Colonic mucosa (tissue), 4 donors: ENCODE data around the gene DAZAP1. TPM values are rescaled to one million over a fixed set of nuclear protein-coding genes. Genes with fewer than 3 reads are reported as not detected.
A peak's percentile ranks its signal among the peaks of the same experiment; 100 is the strongest.

Experiments used
- DNase-seq: peaks from one replicate; pipeline ENCODE4 v3.0.0-alpha.2; 2020
- H3K27ac ChIP-seq: fragments of 200-600 bp; one replicate; pipeline ENCODE4 v1.8.0; 2021
- H3K27me3 ChIP-seq: fragments of 200-600 bp; one replicate; pipeline ENCODE4 v1.8.0; 2021
- H3K36me3 ChIP-seq: fragments of 200-600 bp; one replicate; pipeline ENCODE4 v1.8.0; 2021
- H3K4me1 ChIP-seq: fragments of 200-600 bp; one replicate; pipeline ENCODE4 v1.8.0; 2021; ENCODE audit warnings: mild to moderate bottlenecking
- H3K4me3 ChIP-seq: fragments of 200-600 bp; one replicate; pipeline ENCODE4 v1.8.0; 2021
- H3K9ac ChIP-seq, 2 donors: one replicate each; pipeline ENCODE4 v1.7.0; 2013; ENCODE audit warnings: control low read depth in 2 of 2, low read depth in 2 of 2, low read length in 2 of 2
- H3K9me3 ChIP-seq: fragments of 200-600 bp; one replicate; pipeline ENCODE4 v1.8.0; 2021
- CTCF ChIP-seq: fragments of 200-600 bp; IDR thresholded peaks from one replicate; pipeline ENCODE4 v1.8.0; 2022; ENCODE audit warnings: antibody characterized with exemption, mild to moderate bottlenecking
- intact Hi-C: fragments of 100-400 bp; cut with DNase I; formaldehyde crosslinking; loops from one replicate; pipeline ENCODE4 v1.14.1; 2022
- total RNA-seq, 2 donors: library from RNA; stranded (reverse); fragmentation: NEBNext Ultra II Directional in 1 of 2; extraction: Animal tissue kit (Norgen Biotek cat#: 25700) in 1 of 2; gene quantifications; one replicate each; pipeline ENCODE4 v1.2.1, GENCODE V29; 2021
- donor health status: healthy.
- donor health status: DM: no; HTN: no; CAD: no.
- donor health status: DM: no; HTN: no; CAD: no.

DAZAP1 gene
- total RNA-seq, 2 donors from 2014 or later, result 92.9 to 210 TPM

GRCh38 chr19:1396768-1397679, 10.4 kb upstream of the DAZAP1 start:
- TF ChIP-seq CTCF, result no peak
- no peak for DNase-seq
- intact Hi-C loops, result no loop called here
- Histone ChIP-seq H3K4me3 (no peak overlapping the region), H3K27ac (no peak overlapping the region), H3K36me3 (no peaks in the 10 kb centered on the region), H3K9me3 (no peaks in the 10 kb centered on the region), H3K4me1 (peaks cover 8% of the 10 kb centered on the region), H3K27me3 (peaks cover 10% of the 10 kb centered on the region), H3K9ac (no peak overlapping the region)

- H3K27me3 ChIP-seq, result peaks cover 10% of the 10 kb centered on the region
- H3K9ac ChIP-seq, result no peak overlapping the region
- no peak for DNase-seq
- intact Hi-C loops, result no loop called here
- no peaks in the 10 kb centered on the region for H3K36me3 ChIP-seq
- H3K4me3 ChIP-seq, result no peak overlapping the region
- no peak overlapping the region for H3K27ac ChIP-seq
- peaks cover 8% of the 10 kb centered on the region for H3K4me1 ChIP-seq
- TF ChIP-seq CTCF, result no peak
- H3K9me3 ChIP-seq, result no peaks in the 10 kb centered on the region
These were observed 9.5 kb upstream of the DAZAP1 start for GRCh38 chr19:1397838-1398237.

GRCh38 chr19:1399079-1399478, 8.3 kb upstream of the DAZAP1 start:
- TF ChIP-seq CTCF, result no peak
- intact Hi-C loops, result no loop called here
- H3K9me3 ChIP-seq, result no peaks in the 10 kb centered on the region
- no peak for DNase-seq
- H3K4me3 ChIP-seq, result no peak overlapping the region
- peaks cover 8% of the 10 kb centered on the region for H3K4me1 ChIP-seq
- H3K9ac ChIP-seq, result no peak overlapping the region
- peaks cover 10% of the 10 kb centered on the region for H3K27me3 ChIP-seq
- H3K27ac ChIP-seq, result no peak overlapping the region
- H3K36me3 ChIP-seq, result no peaks in the 10 kb centered on the region

GRCh38 chr19:1399745-1400144, 7.6 kb upstream of the DAZAP1 start:
- H3K27ac ChIP-seq, result no peak overlapping the region
- peaks cover 8% of the 10 kb centered on the region for H3K4me1 ChIP-seq
- no peak overlapping the region for H3K9ac ChIP-seq
- peaks cover 10% of the 10 kb centered on the region for H3K27me3 ChIP-seq
- no peaks in the 10 kb centered on the region for H3K9me3 ChIP-seq
- no peak for DNase-seq
- no peak for TF ChIP-seq CTCF
- intact Hi-C loops, result no loop called here
- H3K36me3 ChIP-seq, result no peaks in the 10 kb centered on the region
- no peak overlapping the region for H3K4me3 ChIP-seq

- H3K27me3 ChIP-seq, result peaks cover 10% of the 10 kb centered on the region
- H3K9me3 ChIP-seq, result no peaks in the 10 kb centered on the region
- TF ChIP-seq CTCF, result no peak
- H3K4me1 ChIP-seq, result peaks cover 8% of the 10 kb centered on the region
- no peaks in the 10 kb centered on the region for H3K36me3 ChIP-seq
- intact Hi-C loops, result no loop called here
- H3K4me3 ChIP-seq, result peak overlapping the region; percentile 41
- no peak for DNase-seq
- peak overlapping the region; percentile 40 to 78 for H3K9ac ChIP-seq
- H3K27ac ChIP-seq, result no peak overlapping the region
These were observed 6.9 kb upstream of the DAZAP1 start for GRCh38 chr19:1400281-1401137.
